HepG2 (cell line): ENCODE measurements around the gene GNAI2. TPM values are rescaled to one million over a fixed set of nuclear protein-coding genes. Genes with fewer than 3 reads are reported as not detected.

Experiments
- AGO2 ChIP-seq: fragments of 200-400 bp; formaldehyde crosslinking; optimal IDR thresholded peaks from 2 replicates; pipeline ENCODE3; 2017; ENCODE audit warnings: mild to moderate bottlenecking, low read depth, low read length, moderate library complexity
- AKNA ChIP-seq: sonication (generic); formaldehyde crosslinking; IDR thresholded peaks from 2 replicates; pipeline ENCODE4 v1.4.0; 2020; ENCODE audit warnings: missing genetic modification reagents, borderline replicate concordance
- GMEB1 ChIP-seq: sonication (generic); formaldehyde crosslinking; IDR thresholded peaks from 2 replicates; pipeline ENCODE4 v1.5.1; 2020; ENCODE audit warnings: missing genetic modification reagents, mild to moderate bottlenecking, borderline replicate concordance
- HMGXB4 ChIP-seq, 2 experiments: sonication (generic) in 1 of 2; formaldehyde crosslinking in 1 of 2; IDR thresholded peaks; 2 replicates each; pipeline versions ENCODE4 v1.4.0 to v1.6.1; 2018 to 2020; ENCODE audit warnings: missing genetic modification reagents in 2 of 2, borderline replicate concordance in 1 of 2, low read depth in 1 of 2, mild to moderate bottlenecking in 1 of 2, missing biosample characterization in 1 of 2
- IRF9 ChIP-seq: sonication (generic); formaldehyde crosslinking; IDR thresholded peaks from 2 replicates; pipeline ENCODE4 v1.8.0; 2022; ENCODE audit warnings: missing genetic modification reagents, mild to moderate bottlenecking, borderline replicate concordance
- NCOA2 ChIP-seq: sonication (generic); formaldehyde crosslinking; IDR thresholded peaks from 2 replicates; pipeline ENCODE4 v1.8.0; 2022; ENCODE audit warnings: inconsistent platforms
- NR2F6 ChIP-seq, 2 experiments: IDR thresholded peaks; 2 replicates each; pipeline ENCODE4 v1.6.1; 2016; ENCODE audit warnings: antibody characterized with exemption in 1 of 2, mild to moderate bottlenecking in 1 of 2
- NRL ChIP-seq: sonication (generic); formaldehyde crosslinking; IDR thresholded peaks from 2 replicates; pipeline ENCODE4 v1.5.0; 2020; ENCODE audit warnings: missing genetic modification reagents, mild to moderate bottlenecking, moderate library complexity, borderline replicate concordance
- PRDM4 ChIP-seq: sonication (generic); formaldehyde crosslinking; IDR thresholded peaks from 2 replicates; pipeline ENCODE4 v1.9.0; 2021; ENCODE audit warnings: missing genetic modification reagents, borderline replicate concordance
- TAF15 ChIP-seq: fragments of 200-400 bp; formaldehyde crosslinking; IDR thresholded peaks from one replicate; pipeline ENCODE4 v1.6.1; 2018; ENCODE audit warnings: mild to moderate bottlenecking, low read depth, low read length; ENCODE audit not compliant: poor library complexity, severe bottlenecking
- WIZ ChIP-seq: sonication (generic); formaldehyde crosslinking; IDR thresholded peaks from 2 replicates; pipeline ENCODE4 v1.5.1; 2020; ENCODE audit warnings: mild to moderate bottlenecking, missing genetic modification reagents
- ZNF770 ChIP-seq: sonication (generic); formaldehyde crosslinking; IDR thresholded peaks from 2 replicates; pipeline ENCODE4 v1.5.0; 2020; ENCODE audit warnings: mild to moderate bottlenecking, missing genetic modification reagents
- ZSCAN12 ChIP-seq: sonication (generic); formaldehyde crosslinking; IDR thresholded peaks from 2 replicates; pipeline ENCODE4 v1.9.0; 2021; ENCODE audit warnings: mild to moderate bottlenecking, missing genetic modification reagents
- polyA plus RNA-seq, 8 experiments: library from polyadenylated mRNA; depleted of rRNA in 3 of 8; stranded (reverse) in 7 of 8; unstranded in 1 of 8; fragments of >200 nt; fragmentation: Illumina TruSeq in 4 of 8; extraction: Trizol in 4 of 8; gene quantifications; 2 replicates each; pipeline versions ENCODE4 v1.2.1 to v1.2.3, GENCODE V29; 2011 to 2016; ENCODE audit warnings: low read depth in 4 of 8, missing spikeins in 1 of 8, mixed read lengths in 1 of 8; ENCODE audit not compliant: insufficient read depth in 1 of 8
- total RNA-seq, 5 experiments: library from RNA; depleted of rRNA; stranded (reverse); fragments of >200 nt; fragmentation: Illumina TruSeq; extraction: Trizol; gene quantifications; 2 replicates each; pipeline ENCODE4 v1.2.3, GENCODE V29; 2016; ENCODE audit warnings: low read depth in 1 of 5

The GNAI2 gene
- total and polyA plus RNA-seq, 2 of the 13 experiments (the other 11 are each of a cell fraction or from before 2014, with no cell fraction given), result 51.1 to 66.2 TPM

GRCh38 chr3:50264964-50265485 is 29.0 kb downstream of the GNAI2 start (continued):
- TF ChIP-seq GMEB1 (CRISPR knock-in tag) (no peak), HMGXB4 (CRISPR knock-in tag; IDR thresholded peaks at IDR 0.05; ENCODE audit: borderline replicate concordance in 1 of 2, low read depth in 1 of 2) (peak in 1 of 2 experiments; percentile 23; a peak in 1 of 4 replicates), PRDM4 (CRISPR knock-in tag) (no peak), AKNA (CRISPR knock-in tag) (no peak), NRL (CRISPR knock-in tag) (peak; percentile 74; the same call in 1 of the 2 replicates), IRF9 (CRISPR knock-in tag) (0 out of 2 replicates have a peak, but pooled peaks have one; percentile 65), WIZ (no peak), ZSCAN12 (CRISPR knock-in tag) (no peak), ZNF770 (CRISPR knock-in tag) (no peak), NR2F6 (IDR thresholded peaks at IDR 0.05) (no peak), NR2F6 (CRISPR knock-in tag; IDR thresholded peaks at IDR 0.05) (no peak), NCOA2 (CRISPR knock-in tag) (no peak), TAF15 (no peak), AGO2 (peak; percentile 70)
